DOHH2 (cell line): ENCODE results near the gene METTL22.

Experiments
- EZH2phosphoT487 ChIP-seq: fragments of 200-600 bp; sonication (generic); IDR thresholded peaks from 2 replicates; pipeline ENCODE4 v1.6.1; 2017; ENCODE audit warnings: borderline replicate concordance, mild to moderate bottlenecking, antibody characterized with exemption, low read length, moderate library complexity, mixed read lengths
- TF ChIP-seq, protein P1 (sequence below): fragments of 200-600 bp; sonication (generic); IDR thresholded peaks from one replicate; pipeline ENCODE4 v1.5.1; 2014; ENCODE audit warnings: antibody characterized with exemption, mild to moderate bottlenecking, low read depth, low read length; ENCODE audit not compliant: poor library complexity, severe bottlenecking

DNA sequence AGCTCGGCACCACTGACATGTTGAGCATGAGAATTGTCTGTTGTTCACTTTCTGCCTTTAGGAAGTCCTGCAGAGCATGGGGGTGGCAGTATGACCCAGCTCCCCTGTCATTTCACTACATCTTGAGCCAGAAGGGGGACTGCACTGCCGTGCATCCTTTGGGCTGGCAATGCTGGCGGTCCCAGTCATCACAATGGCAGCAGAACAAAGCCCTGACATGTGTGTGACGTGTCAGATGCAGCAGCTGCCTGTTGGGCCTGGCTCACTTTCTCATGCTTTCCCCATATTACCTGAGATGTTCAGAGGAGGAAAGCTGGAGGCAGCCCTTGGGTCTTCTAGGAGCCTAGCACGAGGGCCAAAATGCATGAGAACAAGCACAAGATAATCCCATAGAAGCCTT, 46.6 kb downstream of the METTL22 start:
- TF ChIP-seq, protein P1, sequence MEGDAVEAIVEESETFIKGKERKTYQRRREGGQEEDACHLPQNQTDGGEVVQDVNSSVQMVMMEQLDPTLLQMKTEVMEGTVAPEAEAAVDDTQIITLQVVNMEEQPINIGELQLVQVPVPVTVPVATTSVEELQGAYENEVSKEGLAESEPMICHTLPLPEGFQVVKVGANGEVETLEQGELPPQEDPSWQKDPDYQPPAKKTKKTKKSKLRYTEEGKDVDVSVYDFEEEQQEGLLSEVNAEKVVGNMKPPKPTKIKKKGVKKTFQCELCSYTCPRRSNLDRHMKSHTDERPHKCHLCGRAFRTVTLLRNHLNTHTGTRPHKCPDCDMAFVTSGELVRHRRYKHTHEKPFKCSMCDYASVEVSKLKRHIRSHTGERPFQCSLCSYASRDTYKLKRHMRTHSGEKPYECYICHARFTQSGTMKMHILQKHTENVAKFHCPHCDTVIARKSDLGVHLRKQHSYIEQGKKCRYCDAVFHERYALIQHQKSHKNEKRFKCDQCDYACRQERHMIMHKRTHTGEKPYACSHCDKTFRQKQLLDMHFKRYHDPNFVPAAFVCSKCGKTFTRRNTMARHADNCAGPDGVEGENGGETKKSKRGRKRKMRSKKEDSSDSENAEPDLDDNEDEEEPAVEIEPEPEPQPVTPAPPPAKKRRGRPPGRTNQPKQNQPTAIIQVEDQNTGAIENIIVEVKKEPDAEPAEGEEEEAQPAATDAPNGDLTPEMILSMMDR, result no peak
- TF ChIP-seq EZH2phosphoT487, result no peak
